Sigmoid colon (tissue), 4 donors: ENCODE measurements around the gene ZNF223.

Experiments used
- CTCF ChIP-seq, 4 experiments: fragments of 450-650 bp in 3 of 4; fragments of 200-600 bp in 1 of 4; IDR thresholded peaks; one replicate each; pipeline ENCODE4 v1.5.1; 2016 to 2019; ENCODE audit warnings: antibody characterized with exemption in 4 of 4, mild to moderate bottlenecking in 3 of 4, moderate library complexity in 2 of 4
- EP300 ChIP-seq, 4 donors: sonication (generic); formaldehyde crosslinking; IDR thresholded peaks; one replicate each; pipeline ENCODE4 v1.6.1; 2017; ENCODE audit warnings: antibody characterized with exemption in 4 of 4
- POLR2A ChIP-seq, 2 donors: fragments of 450-650 bp; IDR thresholded peaks; one replicate each; pipeline ENCODE4 v1.6.1; 2016; ENCODE audit warnings: antibody characterized with exemption in 2 of 2, mild to moderate bottlenecking in 2 of 2, moderate library complexity in 2 of 2

- TF ChIP-seq CTCF (IDR thresholded peaks at IDR 0.05) (no peak), POLR2A (IDR thresholded peaks at IDR 0.05) (no peak), EP300 (IDR thresholded peaks at IDR 0.05) (no peak)
Observed at GRCh38 chr19:44113784-44114390, 62.1 kb downstream of the ZNF223 start.
